Measurements from ENCODE around the gene THAP6. TPM values are rescaled to one million over a fixed set of nuclear protein-coding genes. Genes with fewer than 3 reads are reported as not detected.
"Not testable (repeated sequence)": the region's sequence is repeated elsewhere in the genome, so short reads cannot be mapped to it uniquely, and the experiment has no call there.

THAP6 gene
- polyA plus RNA-seq: 15.2 TPM

- peaks cover 7% of the 10 kb centered on the region for H3K36me3 Mint-ChIP-seq
- H3K4me1 Mint-ChIP-seq: peaks cover 16 to 37% (median 20%) of the 10 kb centered on the region in 3 donors
- H3K27me3 Mint-ChIP-seq: no peaks in the 10 kb centered on the region
- H3K27ac Mint-ChIP-seq: peak within 1 kb of the TSS in 1 of 3 donors; percentile 100
- peak within 1 kb of the TSS in 2 of 4 donors; percentile 99 to 100 for H3K4me3 Mint-ChIP-seq
- peaks cover 0 to 3% (median 0%) of the 10 kb centered on the region in 3 donors for H3K9me3 Mint-ChIP-seq
Observed at GRCh38 chr4:75514131-75514948, at the start of gene THAP6, which contains the start of gene RCHY1. TSS of gene THAP6 (plus strand) at chr4:75514473. CDS start at chr4:75515453, 980 bp downstream. TSS of gene RCHY1 (minus strand) at chr4:75514403. CDS start at chr4:75514286, 117 bp downstream.

- H3K4me3 Mint-ChIP-seq: no peak overlapping the region
- H3K27ac Mint-ChIP-seq: no peak overlapping the region
- no peaks in the 10 kb centered on the region for H3K9me3 Mint-ChIP-seq
- peaks cover 2% of the 10 kb centered on the region for H3K36me3 Mint-ChIP-seq
- peaks cover 0 to 2% (median 0%) of the 10 kb centered on the region in 3 donors for H3K4me1 Mint-ChIP-seq
- H3K27me3 Mint-ChIP-seq: no peaks in the 10 kb centered on the region
Observed at GRCh38 chr4:75469896-75470295, 44.4 kb upstream of the THAP6 start.

GRCh38 chr4:75470738-75471137 is 43.5 kb upstream of the THAP6 start:
- H3K9me3 Mint-ChIP-seq: no peaks in the 10 kb centered on the region
- H3K36me3 Mint-ChIP-seq: peaks cover 2% of the 10 kb centered on the region
- no peak overlapping the region for H3K4me3 Mint-ChIP-seq
- no peak overlapping the region for H3K27ac Mint-ChIP-seq
- H3K4me1 Mint-ChIP-seq: peaks cover 0 to 2% (median 0%) of the 10 kb centered on the region in 3 donors
- no peaks in the 10 kb centered on the region for H3K27me3 Mint-ChIP-seq

- H3K4me1 Mint-ChIP-seq: peaks cover 0 to 2% (median 1%) of the 10 kb centered on the region in 3 donors
- H3K27ac Mint-ChIP-seq: peak overlapping the region in 1 of 3 donors; percentile 28
- H3K9me3 Mint-ChIP-seq: peaks cover 2 to 11% (median 3%) of the 10 kb centered on the region in 3 donors
- no peak overlapping the region for H3K4me3 Mint-ChIP-seq
- no peaks in the 10 kb centered on the region for H3K27me3 Mint-ChIP-seq
- peaks cover 21% of the 10 kb centered on the region for H3K36me3 Mint-ChIP-seq
Observed at GRCh38 chr4:75477201-75477600, 37.1 kb upstream of the THAP6 start.

- Mint-ChIP-seq H3K4me1 (no peaks in the 10 kb centered on the region), H3K4me3 (no peak overlapping the region), H3K27me3 (no peaks in the 10 kb centered on the region), H3K36me3 (peaks cover 8% of the 10 kb centered on the region), H3K9me3 (no peaks in the 10 kb centered on the region), H3K27ac (peak overlapping the region in 1 of 3 donors; percentile 35)
Observed at GRCh38 chr4:75484190-75484589, 30.1 kb upstream of the THAP6 start.

- Mint-ChIP-seq H3K36me3 (no peaks in the 10 kb centered on the region), H3K4me3 (no peak overlapping the region), H3K27ac (no peak overlapping the region)
Observed at GRCh38 chr4:75490155-75490554, 24.1 kb upstream of the THAP6 start.

GRCh38 chr4:75494563-75494962 is 19.7 kb upstream of the THAP6 start:
- Mint-ChIP-seq H3K27me3 (no peaks in the 10 kb centered on the region), H3K27ac (no peak overlapping the region), H3K4me3 (no peak overlapping the region), H3K9me3 (peaks cover 0 to 3% (median 0%) of the 10 kb centered on the region in 3 donors), H3K36me3 (no peaks in the 10 kb centered on the region), H3K4me1 (peaks cover 4 to 8% (median 6%) of the 10 kb centered on the region in 3 donors)

More at GRCh38 chr4:75490155-75490554, 24.1 kb upstream of the THAP6 start:
- peaks cover 0 to 2% (median 0%) of the 10 kb centered on the region in 3 donors for H3K4me1 Mint-ChIP-seq
- H3K27me3 Mint-ChIP-seq: no peaks in the 10 kb centered on the region
- H3K9me3 Mint-ChIP-seq: no peaks in the 10 kb centered on the region

- H3K27me3 Mint-ChIP-seq: no peaks in the 10 kb centered on the region
- H3K4me1 Mint-ChIP-seq: peaks cover 4 to 8% (median 6%) of the 10 kb centered on the region in 3 donors
- peak overlapping the region in 1 of 3 donors; percentile 47 for H3K27ac Mint-ChIP-seq
- no peak overlapping the region for H3K4me3 Mint-ChIP-seq
- peaks cover 0 to 3% (median 0%) of the 10 kb centered on the region in 3 donors for H3K9me3 Mint-ChIP-seq
- peaks cover 4% of the 10 kb centered on the region for H3K36me3 Mint-ChIP-seq
Observed at GRCh38 chr4:75495476-75495875, 18.8 kb upstream of the THAP6 start.

- H3K36me3 Mint-ChIP-seq: peaks cover 4% of the 10 kb centered on the region
Observed at GRCh38 chr4:75496406-75496805, 17.9 kb upstream of the THAP6 start.

GRCh38 chr4:75497133-75497532 is 17.1 kb upstream of the THAP6 start:
- Mint-ChIP-seq H3K4me1 (peaks cover 4 to 8% (median 6%) of the 10 kb centered on the region in 3 donors), H3K36me3 (peaks cover 4% of the 10 kb centered on the region), H3K4me3 (no peak overlapping the region), H3K27me3 (no peaks in the 10 kb centered on the region), H3K9me3 (peaks cover 0 to 3% (median 0%) of the 10 kb centered on the region in 3 donors), H3K27ac (no peak overlapping the region)

More at GRCh38 chr4:75496406-75496805, 17.9 kb upstream of the THAP6 start:
- H3K4me1 Mint-ChIP-seq: peaks cover 4 to 8% (median 6%) of the 10 kb centered on the region in 3 donors
- H3K4me3 Mint-ChIP-seq: no peak overlapping the region
- H3K27ac Mint-ChIP-seq: peak overlapping the region in 1 of 3 donors; percentile 20
- H3K9me3 Mint-ChIP-seq: peaks cover 0 to 3% (median 0%) of the 10 kb centered on the region in 3 donors
- H3K27me3 Mint-ChIP-seq: no peaks in the 10 kb centered on the region

- H3K36me3 Mint-ChIP-seq: peaks cover 6% of the 10 kb centered on the region
- H3K9me3 Mint-ChIP-seq: peaks cover 0 to 3% (median 0%) of the 10 kb centered on the region in 3 donors
- H3K4me3 Mint-ChIP-seq: no peak overlapping the region
- H3K4me1 Mint-ChIP-seq: peaks cover 4 to 8% (median 6%) of the 10 kb centered on the region in 3 donors
- no peak overlapping the region for H3K27ac Mint-ChIP-seq
- H3K27me3 Mint-ChIP-seq: no peaks in the 10 kb centered on the region
Observed at GRCh38 chr4:75498041-75498440, 16.2 kb upstream of the THAP6 start.

GRCh38 chr4:75499900-75500299 is 14.4 kb upstream of the THAP6 start:
- Mint-ChIP-seq H3K4me3 (no peak overlapping the region), H3K27ac (no peak overlapping the region), H3K36me3 (peaks cover 8% of the 10 kb centered on the region), H3K27me3 (no peaks in the 10 kb centered on the region), H3K9me3 (peaks cover 0 to 3% (median 0%) of the 10 kb centered on the region in 3 donors), H3K4me1 (peaks cover 3 to 8% (median 4%) of the 10 kb centered on the region in 3 donors)

GRCh38 chr4:75502671-75503070 is 11.6 kb upstream of the THAP6 start:
- Mint-ChIP-seq H3K4me3 (no peak overlapping the region), H3K27me3 (no peaks in the 10 kb centered on the region), H3K27ac (no peak overlapping the region), H3K9me3 (peaks cover 0 to 3% (median 0%) of the 10 kb centered on the region in 3 donors), H3K36me3 (peaks cover 10% of the 10 kb centered on the region), H3K4me1 (peaks cover 0 to 8% (median 6%) of the 10 kb centered on the region in 3 donors)

- Mint-ChIP-seq H3K36me3 (peaks cover 9% of the 10 kb centered on the region), H3K4me1 (peaks cover under 1 to 12% (median 11%) of the 10 kb centered on the region in 3 donors), H3K9me3 (peaks cover 0 to 3% (median 0%) of the 10 kb centered on the region in 3 donors), H3K4me3 (no peak overlapping the region), H3K27ac (no peak overlapping the region), H3K27me3 (no peaks in the 10 kb centered on the region)
Observed at GRCh38 chr4:75505630-75506029, 8.6 kb upstream of the THAP6 start.

- not testable (repeated sequence) for H3K27ac Mint-ChIP-seq, H3K27me3 Mint-ChIP-seq, H3K9me3 Mint-ChIP-seq, H3K36me3 Mint-ChIP-seq
- peaks cover 9 to 22% (median 17%) of the 10 kb centered on the region in 3 donors for H3K4me1 Mint-ChIP-seq
- H3K4me3 Mint-ChIP-seq: peak overlapping the region in 1 of 4 donors; percentile 9
Observed at GRCh38 chr4:75509592-75509991, 4.7 kb upstream of the THAP6 start.
